GM23338 (cell line): Measurements from ENCODE around the gene LAMA1.
"Not testable (repeated sequence)": the region's sequence is repeated elsewhere in the genome, so short reads cannot be mapped to it uniquely, and the experiment has no call there.

ENCODE experiments used
- CREB1 ChIP-seq: fragments of 250-450 bp; sonication (Bioruptor Pico); IDR thresholded peaks from 2 replicates; pipeline ENCODE4 v1.5.0; 2020; ENCODE audit warnings: low read depth, mild to moderate bottlenecking, moderate library complexity
- CTCF ChIP-seq, 2 experiments: fragments of 200-600 bp in 1 of 2; sonication (generic) in 1 of 2; conservative IDR thresholded peaks; 2 replicates each; pipeline versions ENCODE4 v1.5.1 to v1.6.1; 2016 to 2017; ENCODE audit warnings: antibody characterized with exemption in 2 of 2, low read depth in 2 of 2, mild to moderate bottlenecking in 2 of 2, moderate library complexity in 1 of 2
- ETS1 ChIP-seq: IDR thresholded peaks from 2 replicates; pipeline ENCODE4 v1.6.1; 2016; ENCODE audit warnings: antibody characterized with exemption
- EZH2 ChIP-seq: fragments of 200-600 bp; sonication (generic); IDR thresholded peaks from one replicate; pipeline ENCODE4 v1.8.0; 2017; ENCODE audit warnings: antibody characterized with exemption, mild to moderate bottlenecking, low read depth; ENCODE audit not compliant: unreplicated experiment
- EZH2phosphoT487 ChIP-seq: fragments of 200-600 bp; sonication (generic); IDR thresholded peaks from one replicate; pipeline ENCODE4 v1.8.1; 2018; ENCODE audit warnings: antibody characterized with exemption; ENCODE audit not compliant: unreplicated experiment
- POLR2AphosphoS5 ChIP-seq: IDR thresholded peaks from 2 replicates; pipeline ENCODE4 v1.6.1; 2016; ENCODE audit warnings: antibody characterized with exemption, low read depth
- REST ChIP-seq: IDR thresholded peaks from one replicate; pipeline ENCODE4 v1.6.1; 2018; ENCODE audit warnings: antibody characterized with exemption; ENCODE audit not compliant: unreplicated experiment
- ZNF331 ChIP-seq: fragments of 250-450 bp; sonication (Bioruptor Pico); IDR thresholded peaks from 2 replicates; pipeline ENCODE4 v1.5.0; 2020; ENCODE audit warnings: low read depth, mild to moderate bottlenecking, moderate library complexity
- ZNF462 ChIP-seq: fragments of 250-450 bp; sonication (Bioruptor Pico); IDR thresholded peaks from 2 replicates; pipeline ENCODE4 v1.5.0; 2020; ENCODE audit warnings: mild to moderate bottlenecking, moderate library complexity

- not testable (repeated sequence) for TF ChIP-seq REST; POLR2AphosphoS5; CTCF (conservative IDR thresholded peaks at IDR 0.05; ENCODE audit: low read depth in 2 of 2); ZNF331; EZH2; ETS1; EZH2phosphoT487; CREB1; ZNF462
Observed at GRCh38 chr18:7144921-7145320, 27.3 kb upstream of the LAMA1 start.
